Colonic mucosa (tissue), 4 donors: Measurements from ENCODE around the gene DNAJC25. TPM values are rescaled to one million over a fixed set of nuclear protein-coding genes. Genes with fewer than 3 reads are reported as not detected.

Experiments used
- DNase-seq: peaks from one replicate; pipeline ENCODE4 v3.0.0-alpha.2; 2020
- H3K27ac ChIP-seq: fragments of 200-600 bp; one replicate; pipeline ENCODE4 v1.8.0; 2021
- H3K27me3 ChIP-seq: fragments of 200-600 bp; one replicate; pipeline ENCODE4 v1.8.0; 2021
- H3K36me3 ChIP-seq: fragments of 200-600 bp; one replicate; pipeline ENCODE4 v1.8.0; 2021
- H3K4me1 ChIP-seq: fragments of 200-600 bp; one replicate; pipeline ENCODE4 v1.8.0; 2021; ENCODE audit warnings: mild to moderate bottlenecking
- H3K4me3 ChIP-seq: fragments of 200-600 bp; one replicate; pipeline ENCODE4 v1.8.0; 2021
- H3K9ac ChIP-seq, 2 donors: one replicate each; pipeline ENCODE4 v1.7.0; 2013; ENCODE audit warnings: control low read depth in 2 of 2, low read depth in 2 of 2, low read length in 2 of 2
- H3K9me3 ChIP-seq: fragments of 200-600 bp; one replicate; pipeline ENCODE4 v1.8.0; 2021
- intact Hi-C: fragments of 100-400 bp; cut with DNase I; formaldehyde crosslinking; loops from one replicate; pipeline ENCODE4 v1.14.1; 2022
- total RNA-seq, 2 donors: library from RNA; stranded (reverse); fragmentation: NEBNext Ultra II Directional in 1 of 2; extraction: Animal tissue kit (Norgen Biotek cat#: 25700) in 1 of 2; gene quantifications; one replicate each; pipeline ENCODE4 v1.2.1, GENCODE V29; 2021
- TF ChIP-seq, protein P1 (sequence below): fragments of 200-600 bp; IDR thresholded peaks from one replicate; pipeline ENCODE4 v1.8.0; 2022; ENCODE audit warnings: antibody characterized with exemption, mild to moderate bottlenecking
- donor health status: healthy.
- donor health status: DM: no; HTN: no; CAD: no.
- donor health status: DM: no; HTN: no; CAD: no.

The DNAJC25 gene
- total RNA-seq, 2 donors from 2014 or later = 7.8 to 9.0 TPM

DNA sequence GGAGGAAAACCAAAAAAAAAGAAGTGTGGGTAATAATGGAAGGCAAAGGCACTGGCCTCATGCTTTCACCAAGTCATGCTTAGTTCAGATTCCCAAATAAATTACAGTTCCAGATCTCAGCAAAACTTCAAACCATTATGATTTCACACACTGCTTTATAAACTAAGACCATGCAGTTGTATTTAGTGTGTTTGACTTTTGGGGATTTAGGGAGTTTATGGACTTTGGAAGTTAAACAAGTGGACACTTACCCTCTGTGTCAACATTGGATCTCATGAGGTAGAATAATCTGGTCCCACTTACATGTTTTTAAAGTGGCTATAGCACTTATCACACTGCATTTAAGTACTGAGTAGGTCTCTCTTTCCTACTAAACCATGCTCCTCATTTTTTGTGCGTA lies 3.7 kb downstream of the DNAJC25 start:
- intact Hi-C loops = no loop called here
- no peak for DNase-seq
- Histone ChIP-seq H3K4me1 (peaks cover 20% of the 10 kb centered on the region), H3K9me3 (no peaks in the 10 kb centered on the region), H3K27ac (no peak overlapping the region), H3K27me3 (no peaks in the 10 kb centered on the region), H3K4me3 (no peak overlapping the region), H3K36me3 (no peaks in the 10 kb centered on the region), H3K9ac (no peak overlapping the region)
- TF ChIP-seq, protein P1, sequence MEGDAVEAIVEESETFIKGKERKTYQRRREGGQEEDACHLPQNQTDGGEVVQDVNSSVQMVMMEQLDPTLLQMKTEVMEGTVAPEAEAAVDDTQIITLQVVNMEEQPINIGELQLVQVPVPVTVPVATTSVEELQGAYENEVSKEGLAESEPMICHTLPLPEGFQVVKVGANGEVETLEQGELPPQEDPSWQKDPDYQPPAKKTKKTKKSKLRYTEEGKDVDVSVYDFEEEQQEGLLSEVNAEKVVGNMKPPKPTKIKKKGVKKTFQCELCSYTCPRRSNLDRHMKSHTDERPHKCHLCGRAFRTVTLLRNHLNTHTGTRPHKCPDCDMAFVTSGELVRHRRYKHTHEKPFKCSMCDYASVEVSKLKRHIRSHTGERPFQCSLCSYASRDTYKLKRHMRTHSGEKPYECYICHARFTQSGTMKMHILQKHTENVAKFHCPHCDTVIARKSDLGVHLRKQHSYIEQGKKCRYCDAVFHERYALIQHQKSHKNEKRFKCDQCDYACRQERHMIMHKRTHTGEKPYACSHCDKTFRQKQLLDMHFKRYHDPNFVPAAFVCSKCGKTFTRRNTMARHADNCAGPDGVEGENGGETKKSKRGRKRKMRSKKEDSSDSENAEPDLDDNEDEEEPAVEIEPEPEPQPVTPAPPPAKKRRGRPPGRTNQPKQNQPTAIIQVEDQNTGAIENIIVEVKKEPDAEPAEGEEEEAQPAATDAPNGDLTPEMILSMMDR = no peak

DNA sequence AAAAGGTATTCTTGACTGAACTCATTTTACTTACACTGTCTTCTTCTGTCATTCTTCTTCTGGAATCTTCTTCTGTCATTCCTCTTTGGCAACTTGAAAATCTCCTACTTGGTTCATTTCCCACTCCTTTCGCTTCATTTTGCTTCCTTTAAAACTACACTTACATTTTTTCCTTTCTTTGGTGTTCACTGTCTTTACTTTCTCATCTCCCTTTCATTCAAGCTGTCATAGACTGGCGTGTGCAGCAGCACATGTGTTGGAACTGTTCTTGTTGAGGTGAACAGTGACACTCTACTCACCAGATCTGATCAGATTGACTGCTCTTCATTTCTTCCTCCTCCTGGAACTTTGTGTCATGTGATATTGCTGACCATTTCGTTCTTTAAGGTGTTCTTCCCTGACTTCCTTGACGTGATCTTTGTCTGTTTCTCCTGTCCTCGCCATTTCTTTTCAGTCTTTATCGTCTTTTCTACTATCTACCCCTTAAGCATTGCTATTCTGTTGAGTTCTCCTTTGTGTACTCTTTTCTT lies 6.4 kb downstream of the DNAJC25 start:
- no peak for DNase-seq
- H3K27me3 ChIP-seq = no peaks in the 10 kb centered on the region
- peaks cover 20% of the 10 kb centered on the region for H3K4me1 ChIP-seq
- TF ChIP-seq, protein P1 = no peak
- H3K9ac ChIP-seq = no peak overlapping the region
- no peak overlapping the region for H3K27ac ChIP-seq
- H3K4me3 ChIP-seq = no peak overlapping the region
- no peaks in the 10 kb centered on the region for H3K36me3 ChIP-seq
- H3K9me3 ChIP-seq = no peaks in the 10 kb centered on the region
- intact Hi-C loops = no loop called here

DNA sequence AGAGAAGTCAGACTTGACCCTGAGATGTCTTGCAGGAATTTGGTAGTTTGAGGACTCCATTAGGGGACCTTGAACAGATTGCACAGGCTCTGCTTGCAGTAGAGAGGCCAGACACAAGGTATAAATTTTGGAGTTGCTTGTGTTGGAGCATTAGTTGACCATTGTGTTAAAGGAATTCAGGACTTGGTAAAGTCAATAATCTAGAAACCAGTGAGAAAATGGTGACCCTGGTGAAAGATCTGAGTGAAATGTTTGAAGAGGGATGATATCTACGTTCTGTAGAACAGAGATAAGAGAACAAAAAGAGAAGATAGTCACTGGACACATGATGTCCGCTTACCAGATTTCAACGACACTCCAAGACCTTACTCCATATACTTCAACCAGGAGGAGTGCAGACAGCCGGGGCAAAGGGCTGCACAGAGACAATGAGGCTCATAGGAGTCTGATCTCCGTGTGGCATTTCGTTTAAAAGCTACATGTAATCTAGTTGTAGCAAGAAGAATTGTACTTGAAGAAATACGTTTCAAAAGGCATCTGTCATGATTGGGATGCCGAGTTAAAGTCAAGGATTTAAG lies 13.2 kb downstream of the DNAJC25 start:
- no peak for DNase-seq
- intact Hi-C loops = no loop called here
- TF ChIP-seq, protein P1 = no peak
- no peaks in the 10 kb centered on the region for H3K4me1 ChIP-seq
- no peaks in the 10 kb centered on the region for H3K9me3 ChIP-seq
- no peak overlapping the region for H3K4me3 ChIP-seq
- H3K27me3 ChIP-seq = no peaks in the 10 kb centered on the region
- H3K27ac ChIP-seq = no peak overlapping the region
- H3K36me3 ChIP-seq = no peaks in the 10 kb centered on the region
- no peak overlapping the region for H3K9ac ChIP-seq

DNA sequence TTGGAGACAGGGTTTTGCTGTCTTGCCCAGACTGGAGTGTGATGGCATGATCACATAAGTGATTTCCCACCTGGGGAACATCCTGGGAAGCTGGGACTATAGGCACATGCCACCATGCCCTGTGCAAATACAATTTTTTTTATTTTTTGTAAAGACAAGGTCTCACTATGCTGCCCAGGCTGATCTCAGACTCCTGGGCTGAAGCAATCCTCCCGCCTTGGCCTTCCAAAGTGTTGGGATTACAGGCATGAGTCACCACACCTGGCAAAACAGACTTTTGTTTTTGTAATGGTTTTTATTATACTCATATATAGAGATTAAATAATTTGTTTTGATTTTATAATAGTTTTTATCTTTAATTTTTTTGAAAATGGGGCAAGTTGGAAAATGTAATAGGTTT lies 14.7 kb downstream of the DNAJC25 start:
- Histone ChIP-seq H3K27ac (no peak overlapping the region), H3K9me3 (no peaks in the 10 kb centered on the region), H3K4me1 (no peaks in the 10 kb centered on the region), H3K9ac (no peak overlapping the region), H3K4me3 (no peak overlapping the region), H3K27me3 (no peaks in the 10 kb centered on the region), H3K36me3 (no peaks in the 10 kb centered on the region)
- no peak for DNase-seq
- TF ChIP-seq, protein P1 = no peak
- intact Hi-C loops = no loop called here

DNA sequence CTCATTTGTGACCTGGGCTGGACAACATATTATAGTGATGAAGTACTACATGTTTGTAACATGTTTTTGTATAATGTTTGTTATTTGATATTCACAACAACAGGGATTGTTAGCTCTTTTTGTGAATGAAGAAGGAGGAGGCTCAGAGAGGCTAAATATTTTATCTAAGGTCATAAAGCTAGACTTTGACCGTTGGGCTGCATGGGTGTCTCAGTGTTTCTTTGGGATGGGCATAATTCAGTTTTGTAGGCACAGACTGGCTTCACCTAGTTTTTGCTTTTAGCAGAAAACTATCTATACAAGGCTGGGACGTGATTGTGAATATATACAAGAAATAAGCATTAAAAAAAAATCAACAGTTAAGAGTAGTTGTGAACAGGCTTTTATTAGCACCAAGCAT lies 15.3 kb downstream of the DNAJC25 start:
- Histone ChIP-seq H3K27ac (no peak overlapping the region), H3K9ac (no peak overlapping the region), H3K27me3 (no peaks in the 10 kb centered on the region), H3K4me1 (no peaks in the 10 kb centered on the region), H3K9me3 (no peaks in the 10 kb centered on the region), H3K36me3 (no peaks in the 10 kb centered on the region), H3K4me3 (no peak overlapping the region)
- no peak for DNase-seq
- TF ChIP-seq, protein P1 = no peak
- intact Hi-C loops = no loop called here
